ENCODE measurements around the gene HHATL. TPM values are rescaled to one million over a fixed set of nuclear protein-coding genes. Genes with fewer than 3 reads are reported as not detected.

The HHATL gene
- total and polyA plus RNA-seq, 4 donors: 0.17 TPM; not detected in 3

- TF ChIP-seq, protein P1, sequence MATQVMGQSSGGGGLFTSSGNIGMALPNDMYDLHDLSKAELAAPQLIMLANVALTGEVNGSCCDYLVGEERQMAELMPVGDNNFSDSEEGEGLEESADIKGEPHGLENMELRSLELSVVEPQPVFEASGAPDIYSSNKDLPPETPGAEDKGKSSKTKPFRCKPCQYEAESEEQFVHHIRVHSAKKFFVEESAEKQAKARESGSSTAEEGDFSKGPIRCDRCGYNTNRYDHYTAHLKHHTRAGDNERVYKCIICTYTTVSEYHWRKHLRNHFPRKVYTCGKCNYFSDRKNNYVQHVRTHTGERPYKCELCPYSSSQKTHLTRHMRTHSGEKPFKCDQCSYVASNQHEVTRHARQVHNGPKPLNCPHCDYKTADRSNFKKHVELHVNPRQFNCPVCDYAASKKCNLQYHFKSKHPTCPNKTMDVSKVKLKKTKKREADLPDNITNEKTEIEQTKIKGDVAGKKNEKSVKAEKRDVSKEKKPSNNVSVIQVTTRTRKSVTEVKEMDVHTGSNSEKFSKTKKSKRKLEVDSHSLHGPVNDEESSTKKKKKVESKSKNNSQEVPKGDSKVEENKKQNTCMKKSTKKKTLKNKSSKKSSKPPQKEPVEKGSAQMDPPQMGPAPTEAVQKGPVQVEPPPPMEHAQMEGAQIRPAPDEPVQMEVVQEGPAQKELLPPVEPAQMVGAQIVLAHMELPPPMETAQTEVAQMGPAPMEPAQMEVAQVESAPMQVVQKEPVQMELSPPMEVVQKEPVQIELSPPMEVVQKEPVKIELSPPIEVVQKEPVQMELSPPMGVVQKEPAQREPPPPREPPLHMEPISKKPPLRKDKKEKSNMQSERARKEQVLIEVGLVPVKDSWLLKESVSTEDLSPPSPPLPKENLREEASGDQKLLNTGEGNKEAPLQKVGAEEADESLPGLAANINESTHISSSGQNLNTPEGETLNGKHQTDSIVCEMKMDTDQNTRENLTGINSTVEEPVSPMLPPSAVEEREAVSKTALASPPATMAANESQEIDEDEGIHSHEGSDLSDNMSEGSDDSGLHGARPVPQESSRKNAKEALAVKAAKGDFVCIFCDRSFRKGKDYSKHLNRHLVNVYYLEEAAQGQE (IDR thresholded peaks at IDR 0.05): no peak
- no peak for TF ChIP-seq YY1 (IDR thresholded peaks at IDR 0.05)
These were observed 11.1 kb upstream of the HHATL start (continued) for GRCh38 chr3:42713747-42714146.

- H3K9ac ChIP-seq (ENCODE audit: low read depth in 1 of 2, low read length in 2 of 2): no peak overlapping the region
- H3K36me3 ChIP-seq (ENCODE audit: control insufficient read depth in 4 of 4, insufficient read depth in 3 of 4, low read depth in 1 of 4, low read length in 3 of 4): no peaks in the 10 kb centered on the region
- no peak overlapping the region for H3K27ac ChIP-seq (ENCODE audit: low read depth in 1 of 2, low read length in 2 of 2)
- H3K9me3 ChIP-seq (ENCODE audit: control insufficient read depth in 4 of 4, low read length in 3 of 4): no peaks in the 10 kb centered on the region
- no peaks in the 10 kb centered on the region for H3K27me3 ChIP-seq (ENCODE audit: control insufficient read depth in 4 of 4, insufficient read depth in 4 of 4, low read length in 3 of 4)
- no peaks in the 10 kb centered on the region for H3K4me1 ChIP-seq (ENCODE audit: control insufficient read depth in 4 of 4, insufficient read depth in 4 of 4, low read length in 3 of 4)
- TF ChIP-seq, protein P2, sequence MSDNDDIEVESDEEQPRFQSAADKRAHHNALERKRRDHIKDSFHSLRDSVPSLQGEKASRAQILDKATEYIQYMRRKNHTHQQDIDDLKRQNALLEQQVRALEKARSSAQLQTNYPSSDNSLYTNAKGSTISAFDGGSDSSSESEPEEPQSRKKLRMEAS (IDR thresholded peaks at IDR 0.05): no peak
- TF ChIP-seq GABPA (IDR thresholded peaks at IDR 0.05 in 1 of 2, conservative IDR thresholded peaks at IDR 0.05 in 1 of 2): no peak
- TF ChIP-seq SP1 (IDR thresholded peaks at IDR 0.05): no peak
- no peak for TF ChIP-seq YY1 (IDR thresholded peaks at IDR 0.05)
- TF ChIP-seq RXRA (IDR thresholded peaks at IDR 0.05): no peak
- 81% methylated on average over 5 of the region's 5 CpGs for WGBS
- no peak for DNase-seq (ENCODE audit: low spot score)
- no peak overlapping the region for H3K4me3 ChIP-seq (ENCODE audit: low read depth in 1 of 3, low read length in 3 of 3)
These were observed 10.2 kb upstream of the HHATL start for GRCh38 chr3:42712688-42713372.

GRCh38 chr3:42712344-42712648 lies 9.7 kb upstream of the HHATL start:
- Histone ChIP-seq H3K9ac (ENCODE audit: low read depth in 1 of 2, low read length in 2 of 2) (no peak overlapping the region), H3K4me1 (ENCODE audit: control insufficient read depth in 4 of 4, insufficient read depth in 4 of 4, low read length in 3 of 4) (no peaks in the 10 kb centered on the region), H3K9me3 (ENCODE audit: control insufficient read depth in 4 of 4, low read length in 3 of 4) (no peaks in the 10 kb centered on the region), H3K27ac (ENCODE audit: low read depth in 1 of 2, low read length in 2 of 2) (no peak overlapping the region), H3K36me3 (ENCODE audit: control insufficient read depth in 4 of 4, insufficient read depth in 3 of 4, low read depth in 1 of 4, low read length in 3 of 4) (no peaks in the 10 kb centered on the region), H3K4me3 (ENCODE audit: low read depth in 1 of 3, low read length in 3 of 3) (no peak overlapping the region), H3K27me3 (ENCODE audit: control insufficient read depth in 4 of 4, insufficient read depth in 4 of 4, low read length in 3 of 4) (no peaks in the 10 kb centered on the region)
- 90% methylated on average over 4 of the region's 4 CpGs for WGBS
- TF ChIP-seq, protein P2 (IDR thresholded peaks at IDR 0.05): no peak
- TF ChIP-seq RXRA (IDR thresholded peaks at IDR 0.05) (no peak), SP1 (IDR thresholded peaks at IDR 0.05) (no peak), HNF4G (IDR thresholded peaks at IDR 0.05) (no peak), NR2F2 (IDR thresholded peaks at IDR 0.05) (no peak), GABPA (IDR thresholded peaks at IDR 0.05 in 1 of 2, conservative IDR thresholded peaks at IDR 0.05 in 1 of 2) (no peak), CTCF (IDR thresholded peaks at IDR 0.05; ENCODE audit: low read depth, low read length, missing input control) (no peak), HNF4A (conservative IDR thresholded peaks at IDR 0.05) (no peak), FOXA1 (IDR thresholded peaks at IDR 0.05) (no peak)
- TF ChIP-seq, protein P1 (IDR thresholded peaks at IDR 0.05): no peak
- no peak for DNase-seq (ENCODE audit: low spot score)

Measured in liver (tissue), 9 donors.